Measurements from ENCODE around the gene CLCN4. TPM values are rescaled to one million over a fixed set of nuclear protein-coding genes. Genes with fewer than 3 reads are reported as not detected.

Gene CLCN4
- total RNA-seq, 4 donors from 2014 or later: 0.48 to 3.1 (median 2.5) TPM

DNA sequence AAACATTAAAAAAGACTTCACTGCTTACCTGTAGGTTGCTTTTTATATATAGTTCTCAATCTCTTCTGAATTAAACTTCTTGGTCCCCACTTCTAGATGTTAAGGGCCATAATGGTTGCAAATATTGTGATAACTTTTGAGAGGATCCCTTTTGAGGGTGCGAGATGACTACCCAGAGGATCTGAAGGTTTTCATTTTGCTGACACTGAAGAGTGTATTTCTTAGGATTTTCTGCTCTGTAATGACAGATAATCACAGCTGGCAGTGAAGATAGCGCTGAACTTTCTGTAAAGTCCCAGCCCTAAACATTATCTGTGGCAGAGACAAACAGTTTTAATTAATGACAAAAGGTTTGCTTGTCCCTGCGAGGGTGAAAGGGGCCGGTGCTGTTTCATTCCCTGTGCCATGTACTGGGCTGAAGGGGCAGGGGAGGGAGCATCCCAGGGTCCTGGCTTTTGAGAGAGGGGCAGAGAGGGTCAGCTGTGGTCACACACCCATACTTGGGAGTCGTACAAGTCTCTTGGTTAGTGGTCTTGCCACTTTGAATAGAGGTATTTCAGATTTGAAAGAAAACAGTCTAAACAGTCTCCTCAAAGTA lies 22.2 kb downstream of the CLCN4 start:
- Histone ChIP-seq H3K36me3 (no peaks in the 10 kb centered on the region), H3K27ac (no peak overlapping the region), H3K4me1 (peaks cover 15% of the 10 kb centered on the region), H3K9me3 (no peaks in the 10 kb centered on the region), H3K27me3 (no peaks in the 10 kb centered on the region), H3K4me3 (no peak overlapping the region)
- WGBS: 61% methylated on average over 5 of the region's 5 CpGs
- TF ChIP-seq, protein P1, sequence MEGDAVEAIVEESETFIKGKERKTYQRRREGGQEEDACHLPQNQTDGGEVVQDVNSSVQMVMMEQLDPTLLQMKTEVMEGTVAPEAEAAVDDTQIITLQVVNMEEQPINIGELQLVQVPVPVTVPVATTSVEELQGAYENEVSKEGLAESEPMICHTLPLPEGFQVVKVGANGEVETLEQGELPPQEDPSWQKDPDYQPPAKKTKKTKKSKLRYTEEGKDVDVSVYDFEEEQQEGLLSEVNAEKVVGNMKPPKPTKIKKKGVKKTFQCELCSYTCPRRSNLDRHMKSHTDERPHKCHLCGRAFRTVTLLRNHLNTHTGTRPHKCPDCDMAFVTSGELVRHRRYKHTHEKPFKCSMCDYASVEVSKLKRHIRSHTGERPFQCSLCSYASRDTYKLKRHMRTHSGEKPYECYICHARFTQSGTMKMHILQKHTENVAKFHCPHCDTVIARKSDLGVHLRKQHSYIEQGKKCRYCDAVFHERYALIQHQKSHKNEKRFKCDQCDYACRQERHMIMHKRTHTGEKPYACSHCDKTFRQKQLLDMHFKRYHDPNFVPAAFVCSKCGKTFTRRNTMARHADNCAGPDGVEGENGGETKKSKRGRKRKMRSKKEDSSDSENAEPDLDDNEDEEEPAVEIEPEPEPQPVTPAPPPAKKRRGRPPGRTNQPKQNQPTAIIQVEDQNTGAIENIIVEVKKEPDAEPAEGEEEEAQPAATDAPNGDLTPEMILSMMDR (IDR thresholded peaks at IDR 0.05): no peak
- TF ChIP-seq POLR2AphosphoS5 (IDR thresholded peaks at IDR 0.05): no peak
- DNase-seq (ENCODE audit: low spot score in 2 of 2): no peak

DNA sequence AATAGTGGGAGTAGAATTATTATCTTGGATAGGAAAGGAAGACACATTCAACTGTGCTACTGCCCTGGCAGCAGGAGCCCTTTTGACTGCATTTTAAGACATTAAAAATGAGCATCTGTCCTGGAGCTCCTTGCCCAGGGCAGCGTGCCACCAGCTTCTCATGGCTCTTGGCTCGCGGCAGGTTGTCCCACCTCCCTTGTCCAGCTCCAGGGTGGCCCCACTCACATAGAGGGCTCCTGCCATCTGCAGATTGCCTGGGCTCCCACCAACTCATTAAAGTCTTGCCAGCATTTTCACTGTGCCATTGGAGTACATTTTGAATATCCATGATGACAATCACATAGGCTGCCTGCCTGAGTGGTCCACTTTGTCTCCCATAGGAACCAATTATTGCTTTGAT lies 27.0 kb downstream of the CLCN4 start:
- TF ChIP-seq POLR2AphosphoS5 (IDR thresholded peaks at IDR 0.05) (no peak), POLR2A (IDR thresholded peaks at IDR 0.05) (no peak), EP300 (IDR thresholded peaks at IDR 0.05) (no peak)
- TF ChIP-seq, protein P1 (IDR thresholded peaks at IDR 0.05): no peak
- H3K4me1 ChIP-seq: no peaks in the 10 kb centered on the region
- no peaks in the 10 kb centered on the region for H3K27me3 ChIP-seq
- H3K9me3 ChIP-seq: no peaks in the 10 kb centered on the region
- 50% methylated on average over 2 of the region's 3 CpGs for WGBS
- no peak overlapping the region for H3K27ac ChIP-seq
- no peak for DNase-seq (ENCODE audit: low spot score in 2 of 2)
- H3K36me3 ChIP-seq: no peaks in the 10 kb centered on the region
- no peak overlapping the region for H3K4me3 ChIP-seq

DNA sequence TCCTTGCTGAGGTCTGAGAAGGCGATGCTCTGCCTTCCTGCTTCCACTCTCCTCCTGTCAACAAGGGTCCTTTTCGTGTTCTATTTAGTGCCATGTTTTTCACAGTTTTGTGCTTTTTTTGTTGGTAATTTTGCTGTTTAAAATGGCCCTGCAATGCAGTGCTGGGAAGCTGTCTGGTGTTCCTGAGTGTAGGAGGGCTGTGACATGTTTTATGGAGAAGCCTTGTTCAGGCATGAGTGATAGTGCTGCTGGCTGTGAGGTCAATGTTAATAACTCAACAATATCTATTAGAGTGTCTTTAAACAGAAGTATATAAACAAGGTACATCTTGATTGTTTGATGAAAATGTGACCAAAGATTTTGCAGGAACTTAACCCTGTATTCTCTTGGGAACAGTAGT lies 27.6 kb downstream of the CLCN4 start:
- no peak for TF ChIP-seq EP300 (IDR thresholded peaks at IDR 0.05)
- TF ChIP-seq, protein P1 (IDR thresholded peaks at IDR 0.05): no peak
- TF ChIP-seq POLR2A (IDR thresholded peaks at IDR 0.05): no peak
- no peak for TF ChIP-seq POLR2AphosphoS5 (IDR thresholded peaks at IDR 0.05)
- no peak overlapping the region for H3K27ac ChIP-seq
- no peak for DNase-seq (ENCODE audit: low spot score in 2 of 2)
- H3K9me3 ChIP-seq: no peaks in the 10 kb centered on the region
- H3K4me1 ChIP-seq: no peaks in the 10 kb centered on the region
- H3K36me3 ChIP-seq: no peaks in the 10 kb centered on the region
- H3K27me3 ChIP-seq: no peaks in the 10 kb centered on the region
- 69% methylated on average over 2 of the region's 2 CpGs for WGBS
- H3K4me3 ChIP-seq: no peak overlapping the region

DNA sequence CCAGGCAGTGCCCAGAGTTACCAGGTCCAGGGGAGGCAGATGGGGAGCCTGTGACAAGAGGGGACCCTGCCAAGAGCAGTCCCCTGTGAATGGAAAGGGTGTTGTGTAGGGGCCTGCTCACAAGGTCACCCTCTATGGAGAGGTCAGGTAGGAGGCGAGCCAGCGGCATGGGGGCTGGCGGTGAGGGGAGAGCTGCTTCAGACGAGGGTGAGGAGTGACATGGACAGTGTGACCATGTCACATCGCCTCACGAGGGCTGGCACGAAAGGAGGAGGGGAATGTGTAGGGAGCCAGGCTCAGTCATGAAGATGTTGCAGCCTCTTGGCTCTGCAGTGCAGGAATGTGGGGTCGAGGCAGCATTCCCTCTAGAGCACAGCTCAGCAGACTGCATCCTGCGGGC lies 29.6 kb downstream of the CLCN4 start:
- Histone ChIP-seq H3K4me1 (no peaks in the 10 kb centered on the region), H3K27ac (no peak overlapping the region), H3K9me3 (no peaks in the 10 kb centered on the region), H3K36me3 (no peaks in the 10 kb centered on the region), H3K27me3 (no peaks in the 10 kb centered on the region), H3K4me3 (no peak overlapping the region)
- no peak for TF ChIP-seq EP300 (IDR thresholded peaks at IDR 0.05)
- no peak for TF ChIP-seq POLR2AphosphoS5 (IDR thresholded peaks at IDR 0.05)
- TF ChIP-seq POLR2A (IDR thresholded peaks at IDR 0.05): no peak
- TF ChIP-seq, protein P1 (IDR thresholded peaks at IDR 0.05): no peak
- no peak for DNase-seq (ENCODE audit: low spot score in 2 of 2)
- 66% methylated on average over 9 of the region's 9 CpGs for WGBS

DNA sequence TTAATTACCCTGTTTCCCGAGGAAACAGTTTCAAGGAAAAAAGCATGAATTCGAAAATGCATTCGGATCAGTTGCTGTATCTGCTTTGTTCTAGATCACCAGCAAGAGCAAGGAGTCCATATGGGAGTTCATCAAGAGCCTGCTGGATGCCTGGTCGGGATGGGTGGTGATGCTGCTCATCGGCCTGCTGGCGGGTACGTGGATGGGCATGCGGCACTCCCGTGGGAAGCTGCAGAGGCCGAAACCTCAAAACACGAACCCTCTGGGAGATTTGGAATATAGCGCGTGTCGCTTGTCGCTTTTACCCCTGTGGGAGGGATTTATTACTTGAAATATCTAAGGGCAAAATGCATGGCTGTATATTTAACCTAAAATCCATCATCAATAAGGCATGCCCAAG lies 30.6 kb downstream of the CLCN4 start:
- TF ChIP-seq POLR2A (IDR thresholded peaks at IDR 0.05): no peak
- no peak for TF ChIP-seq EP300 (IDR thresholded peaks at IDR 0.05)
- TF ChIP-seq POLR2AphosphoS5 (IDR thresholded peaks at IDR 0.05): no peak
- TF ChIP-seq, protein P1 (IDR thresholded peaks at IDR 0.05): no peak
- H3K9me3 ChIP-seq: no peaks in the 10 kb centered on the region
- WGBS: 85% methylated on average over 15 of the region's 15 CpGs

More for the DNA sequence above, 30.6 kb downstream of the CLCN4 start:
- no peak overlapping the region for H3K27ac ChIP-seq
- H3K4me1 ChIP-seq: no peaks in the 10 kb centered on the region
- no peak for DNase-seq (ENCODE audit: low spot score in 2 of 2)
- H3K36me3 ChIP-seq: no peaks in the 10 kb centered on the region
- H3K27me3 ChIP-seq: no peaks in the 10 kb centered on the region
- H3K4me3 ChIP-seq: no peak overlapping the region

All from suprapubic skin (tissue), 4 donors.